SU-DHL-6 (cell line): Measurements from ENCODE around the gene NOD1.

Source experiments
- EZH2phosphoT487 ChIP-seq: fragments of 200-600 bp; sonication (generic), shearing (Covaris generic); conservative IDR thresholded peaks from 2 replicates; pipeline ENCODE4 v1.6.1; 2018; ENCODE audit warnings: mild to moderate bottlenecking, antibody characterized with exemption, low read length, moderate library complexity, mixed read lengths
- TF ChIP-seq, protein P1 (sequence below): fragments of 200-600 bp; sonication (generic); IDR thresholded peaks from one replicate; pipeline ENCODE4 v1.5.1; 2017; ENCODE audit warnings: antibody characterized with exemption, mild to moderate bottlenecking, low read length, moderate library complexity; ENCODE audit not compliant: insufficient read depth, poor library complexity, severe bottlenecking

DNA sequence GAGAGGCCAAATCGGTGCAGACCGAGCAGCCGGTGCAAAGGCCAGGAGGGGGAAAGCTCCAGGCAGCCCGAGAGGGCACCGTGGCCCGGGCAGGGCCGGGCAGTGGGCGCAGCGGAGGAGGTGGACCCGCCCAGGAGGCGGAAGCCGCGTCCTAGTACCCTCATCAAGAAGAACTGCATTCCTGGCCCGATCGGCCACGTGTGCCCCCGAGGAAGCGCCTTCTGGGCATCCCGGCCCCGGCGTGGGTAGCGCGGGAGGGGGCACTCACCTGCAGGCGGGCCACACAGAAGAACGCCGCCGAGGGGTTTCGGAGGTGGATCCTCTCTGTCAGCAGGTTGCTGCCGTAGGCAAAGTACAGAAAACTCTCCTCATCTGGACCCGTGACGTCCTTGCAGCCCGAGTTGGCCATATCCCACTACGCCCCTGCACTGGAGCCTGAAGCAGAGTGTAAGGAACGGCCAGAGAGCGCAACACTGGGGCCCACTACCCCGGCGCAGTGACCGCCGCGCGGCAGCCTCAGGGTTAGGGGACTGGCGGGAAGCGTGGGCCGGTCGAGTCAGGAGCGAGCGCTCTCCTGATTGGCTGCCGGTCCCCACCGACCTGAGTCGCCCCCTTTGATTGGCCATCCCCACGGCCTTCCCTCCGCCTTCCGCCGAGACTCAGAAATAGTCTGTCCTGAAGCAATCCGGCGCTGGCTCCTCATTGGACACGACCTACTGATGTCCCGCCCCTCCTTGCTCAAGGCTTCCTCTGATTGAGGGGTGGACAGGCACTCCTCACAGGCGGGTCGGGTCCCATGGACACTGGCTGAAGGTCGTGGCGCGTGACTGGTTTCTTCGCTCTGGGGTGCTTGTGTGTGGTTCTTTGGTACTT, 26.0 kb upstream of the NOD1 start, which contains the start of gene GGCT:
- TF ChIP-seq, protein P1, sequence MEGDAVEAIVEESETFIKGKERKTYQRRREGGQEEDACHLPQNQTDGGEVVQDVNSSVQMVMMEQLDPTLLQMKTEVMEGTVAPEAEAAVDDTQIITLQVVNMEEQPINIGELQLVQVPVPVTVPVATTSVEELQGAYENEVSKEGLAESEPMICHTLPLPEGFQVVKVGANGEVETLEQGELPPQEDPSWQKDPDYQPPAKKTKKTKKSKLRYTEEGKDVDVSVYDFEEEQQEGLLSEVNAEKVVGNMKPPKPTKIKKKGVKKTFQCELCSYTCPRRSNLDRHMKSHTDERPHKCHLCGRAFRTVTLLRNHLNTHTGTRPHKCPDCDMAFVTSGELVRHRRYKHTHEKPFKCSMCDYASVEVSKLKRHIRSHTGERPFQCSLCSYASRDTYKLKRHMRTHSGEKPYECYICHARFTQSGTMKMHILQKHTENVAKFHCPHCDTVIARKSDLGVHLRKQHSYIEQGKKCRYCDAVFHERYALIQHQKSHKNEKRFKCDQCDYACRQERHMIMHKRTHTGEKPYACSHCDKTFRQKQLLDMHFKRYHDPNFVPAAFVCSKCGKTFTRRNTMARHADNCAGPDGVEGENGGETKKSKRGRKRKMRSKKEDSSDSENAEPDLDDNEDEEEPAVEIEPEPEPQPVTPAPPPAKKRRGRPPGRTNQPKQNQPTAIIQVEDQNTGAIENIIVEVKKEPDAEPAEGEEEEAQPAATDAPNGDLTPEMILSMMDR = no peak
- TF ChIP-seq EZH2phosphoT487 = no peak
